GM21717 (cell line): Measurements from ENCODE around the gene IFT43.

Experiments used
- ATAC-seq: cut with Tn5 transposase; IDR thresholded peaks from one replicate; pipeline ENCODE4 v1.9.1; 2021; ENCODE audit warnings: mild to moderate bottlenecking, moderate library complexity; ENCODE audit not compliant: unreplicated experiment

Gene IFT43

GRCh38 chr14:75979648-75980565 lies 5.7 kb upstream of the IFT43 start:
- no peak for ATAC-seq

- no peak for ATAC-seq
Measured at GRCh38 chr14:75980856-75981255, 4.7 kb upstream of the IFT43 start.

GRCh38 chr14:75981426-75982265 lies 3.9 kb upstream of the IFT43 start, which contains the start of gene TGFB3:
Gene TGFB3, minus strand, starts transcription at chr14:75981995. Its CDS starts 1,102 bp downstream, at chr14:75980893.
- peak; percentile 54 for ATAC-seq

DNA sequence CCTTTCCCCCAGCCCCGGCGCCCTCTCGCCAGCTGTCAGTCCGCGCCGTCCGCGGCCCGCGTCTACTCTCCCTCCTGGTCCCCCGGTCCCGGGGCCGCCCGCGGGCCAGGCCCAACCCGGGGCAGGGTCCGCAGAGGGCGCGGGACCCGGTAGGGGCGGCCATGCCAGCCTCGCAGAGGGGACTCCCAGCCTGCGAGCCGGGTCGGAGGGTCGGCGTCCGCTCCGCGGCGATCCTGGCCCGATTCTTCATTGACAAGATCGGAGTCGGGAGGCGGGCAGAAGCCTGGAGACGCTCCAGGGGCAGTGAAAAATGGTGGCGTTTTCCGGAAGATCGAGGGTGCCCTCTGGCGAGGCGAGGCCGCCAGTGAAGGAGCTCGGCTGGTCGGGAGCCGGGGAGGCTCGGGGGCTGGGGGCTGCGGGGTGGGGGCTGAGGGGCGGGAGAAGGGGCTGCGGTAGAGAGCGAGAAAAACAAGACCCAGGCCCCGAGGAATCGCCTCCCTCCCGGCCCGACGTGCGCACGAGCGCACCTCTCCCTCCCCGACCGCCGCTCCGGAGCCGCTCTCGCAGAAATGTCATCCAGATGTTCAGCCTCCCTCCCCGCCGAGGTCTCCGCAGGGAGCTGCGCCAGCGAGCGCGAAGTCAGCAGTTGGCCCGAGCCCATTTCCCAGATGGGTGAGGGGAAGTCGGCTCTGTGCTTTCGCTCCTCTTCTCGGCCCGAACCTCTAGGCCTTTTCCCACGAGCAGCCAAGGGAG lies 3.1 kb upstream of the IFT43 start:
- peak; percentile 50 for ATAC-seq

DNA sequence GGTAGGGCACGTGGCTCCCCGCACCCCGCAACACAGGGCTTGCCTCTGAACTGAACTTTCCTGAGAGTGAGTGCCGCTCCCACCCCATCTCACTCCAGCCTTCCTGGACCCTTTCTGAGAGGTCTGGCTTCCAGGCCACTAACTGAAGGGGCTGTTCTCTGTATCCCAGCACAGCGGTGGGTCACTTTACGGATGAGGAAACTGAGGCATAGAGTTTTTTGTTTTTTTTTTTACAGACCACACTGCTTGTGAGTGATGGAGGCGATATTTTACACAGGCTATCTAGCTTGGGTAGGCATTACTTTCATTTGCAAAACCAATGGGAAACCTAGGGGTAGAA lies 2.6 kb upstream of the IFT43 start:
- ATAC-seq = no peak

GRCh38 chr14:75984674-75985073 lies 889 bp upstream of the IFT43 start:
- no peak for ATAC-seq

DNA sequence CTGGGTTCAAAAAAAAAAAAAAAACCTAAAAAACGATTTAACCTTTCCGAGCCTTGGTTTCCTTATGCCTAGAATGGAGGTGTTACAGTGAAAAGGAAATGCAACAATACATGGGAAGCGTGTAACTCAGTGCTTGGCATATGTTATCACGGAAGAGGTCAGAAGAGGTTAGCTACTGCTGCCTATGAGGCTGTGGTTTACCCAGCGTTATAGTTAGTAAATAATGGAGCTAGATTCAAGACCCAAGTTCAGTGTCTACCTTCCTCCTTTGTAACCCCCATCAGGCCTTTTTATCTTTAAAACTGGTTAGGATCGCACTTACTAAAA lies 839 bp downstream of the IFT43 start:
- ATAC-seq = no peak

DNA sequence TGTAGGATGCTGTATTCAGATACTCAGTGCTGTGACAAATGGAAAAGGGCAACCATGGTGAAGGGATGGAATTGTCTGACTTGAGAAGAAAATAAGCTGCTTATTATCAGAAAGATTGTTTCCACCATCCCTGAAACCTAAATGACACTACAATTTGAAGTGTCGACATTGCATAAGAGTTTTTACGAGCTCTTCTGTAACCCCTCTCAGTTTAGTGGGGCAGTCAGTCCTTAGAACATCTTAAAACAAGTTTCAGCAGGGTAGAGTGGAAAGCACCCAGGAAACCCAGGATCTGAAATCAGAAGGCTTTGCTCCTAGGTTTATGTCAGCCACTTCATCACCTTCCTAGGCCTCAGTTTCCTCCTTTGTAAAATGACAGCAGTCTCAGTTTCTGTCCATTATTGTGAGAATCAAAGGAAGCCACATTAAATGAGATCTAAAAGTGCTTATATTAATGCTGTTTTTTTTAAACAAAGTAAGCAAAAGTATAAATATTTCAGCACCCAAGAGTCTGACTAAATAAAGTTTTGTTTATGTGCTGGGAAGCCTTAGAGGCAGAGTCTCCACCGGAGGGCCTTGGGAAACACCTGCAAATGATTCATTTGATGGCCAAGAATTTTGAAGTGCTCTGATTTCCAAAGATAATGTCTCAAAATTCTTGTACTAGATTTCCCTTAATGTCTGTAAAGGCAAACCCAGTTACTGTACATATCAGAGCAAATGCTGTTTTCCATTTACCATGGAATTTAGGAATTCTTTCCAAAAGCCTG lies 1.8 kb downstream of the IFT43 start:
- ATAC-seq = no peak

- no peak for ATAC-seq
Measured at GRCh38 chr14:75989134-75989533, 3.6 kb downstream of the IFT43 start.

DNA sequence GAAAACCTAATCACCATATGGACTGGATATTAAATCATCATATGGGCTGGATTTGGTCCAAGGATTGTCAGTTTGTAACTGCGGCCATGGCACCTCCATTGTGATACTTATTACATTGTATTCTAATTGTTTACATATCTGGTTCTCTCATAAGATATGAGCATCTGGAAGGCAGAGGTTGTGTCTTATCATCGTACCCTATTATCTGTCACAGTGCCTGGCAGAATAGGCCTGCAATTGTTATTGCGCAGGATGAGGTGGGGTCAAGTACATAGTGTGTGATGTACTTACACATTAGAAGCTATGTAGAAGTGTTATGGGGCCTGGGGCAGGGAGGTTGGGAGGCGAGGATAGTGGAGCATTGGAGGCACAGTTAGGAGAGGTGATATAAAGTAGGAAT lies 4.7 kb downstream of the IFT43 start:
- ATAC-seq = no peak

- no peak for ATAC-seq
Measured at GRCh38 chr14:75991753-75992152, 6.2 kb downstream of the IFT43 start.

- peak; percentile 62 for ATAC-seq
Measured at GRCh38 chr14:75993567-75994041, 8.0 kb downstream of the IFT43 start.

- ATAC-seq = no peak
Measured at GRCh38 chr14:75995372-75996041, 9.9 kb downstream of the IFT43 start.

- ATAC-seq = no peak
Measured at GRCh38 chr14:75996488-75996887, 10.9 kb downstream of the IFT43 start.

DNA sequence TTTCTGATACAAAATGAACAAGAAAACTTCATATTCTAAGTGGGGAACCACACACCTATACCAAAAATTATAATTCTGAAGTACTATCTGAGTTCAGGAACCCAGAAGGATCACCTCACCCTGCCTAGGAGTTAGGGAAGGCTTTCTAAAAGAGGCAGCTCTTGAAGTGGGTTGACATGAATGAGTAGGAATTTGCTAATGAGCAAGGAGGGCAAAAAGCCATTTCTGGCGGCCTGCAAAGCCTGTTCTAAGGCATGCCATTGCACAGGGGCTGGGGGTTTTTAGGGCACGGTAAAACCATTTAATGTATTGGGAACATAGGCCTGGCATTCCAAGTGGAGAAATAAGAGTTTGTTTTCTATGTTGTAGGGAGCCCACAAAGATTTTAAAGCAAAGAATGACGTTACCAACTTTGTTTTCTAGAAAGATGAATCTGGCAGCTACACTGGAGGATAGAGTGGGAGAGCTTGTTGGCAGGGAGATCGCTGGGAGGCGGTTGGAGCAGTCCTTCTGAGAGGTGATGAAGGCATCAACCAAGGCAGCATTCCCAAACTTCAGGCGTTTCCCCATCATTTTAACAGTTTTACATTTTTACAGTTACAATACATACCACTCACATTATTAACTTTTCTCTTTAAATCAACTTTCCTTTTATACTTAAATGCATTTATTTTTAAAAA lies 14.1 kb downstream of the IFT43 start:
- no peak for ATAC-seq

DNA sequence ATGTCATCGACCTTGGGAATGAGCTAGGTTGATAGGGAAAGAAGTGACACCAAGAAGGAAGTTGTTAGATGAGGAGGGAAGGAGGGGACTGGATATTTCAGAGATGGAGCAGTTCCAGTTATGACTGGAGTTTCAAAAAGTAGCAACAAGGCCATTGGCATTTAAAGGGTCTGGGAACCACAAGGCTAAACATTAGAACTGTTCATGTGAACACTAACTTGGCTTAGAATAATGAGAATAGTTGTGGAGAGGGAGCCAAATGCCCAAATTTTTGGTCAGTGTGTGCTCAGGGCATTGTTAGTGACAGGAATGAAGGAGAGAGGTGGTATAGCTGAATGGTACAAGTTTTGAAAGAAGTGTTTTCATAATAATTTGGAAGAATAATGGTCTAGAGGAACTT lies 16.8 kb downstream of the IFT43 start:
- ATAC-seq = no peak

- ATAC-seq = no peak
Measured at GRCh38 chr14:76006253-76006652, 20.7 kb downstream of the IFT43 start.

- ATAC-seq = no peak
Measured at GRCh38 chr14:76007379-76007778, 21.8 kb downstream of the IFT43 start.

GRCh38 chr14:76007852-76008251 lies 22.3 kb downstream of the IFT43 start:
- no peak for ATAC-seq
